ENCODE results near the gene CA4.

Gene CA4

GRCh38 chr17:60159479-60159866 lies 9.7 kb downstream of the CA4 start:
- Histone ChIP-seq H2AFZ (ENCODE audit: low read depth) (no peak overlapping the region), H3K9ac (no peak overlapping the region), H3K27ac (no peak overlapping the region), H3K27me3 (ENCODE audit: insufficient read depth, low read depth) (peaks cover 17% of the 10 kb centered on the region; the same call in 1 of the 2 replicates), H3K4me1 (ENCODE audit: low read depth, poor library complexity, severe bottlenecking) (no peaks in the 10 kb centered on the region), H4K20me1 (ENCODE audit: insufficient read depth) (no peaks in the 10 kb centered on the region), H3K4me2 (no peak overlapping the region), H3K4me3 (IDR thresholded peaks at IDR 0.05; ENCODE audit: insufficient read depth, low read depth, low read length) (no peak overlapping the region), H3K79me2 (ENCODE audit: insufficient read depth, low read depth) (no peaks in the 10 kb centered on the region), H3K36me3 (ENCODE audit: insufficient read depth) (no peaks in the 10 kb centered on the region)
- no peak for TF ChIP-seq CTCF (conservative IDR thresholded peaks at IDR 0.05; ENCODE audit: low read depth, low read length)

- peaks cover 13% of the 10 kb centered on the region; the same call in 1 of the 2 replicates for H3K27me3 ChIP-seq (ENCODE audit: insufficient read depth, low read depth)
- H4K20me1 ChIP-seq (ENCODE audit: insufficient read depth), result no peaks in the 10 kb centered on the region
- H3K4me1 ChIP-seq (ENCODE audit: low read depth, poor library complexity, severe bottlenecking), result peaks cover 9% of the 10 kb centered on the region
- no peak for TF ChIP-seq CTCF (conservative IDR thresholded peaks at IDR 0.05; ENCODE audit: low read depth, low read length)
- no peak overlapping the region for H3K27ac ChIP-seq
- H3K9ac ChIP-seq, result no peak overlapping the region
- H3K4me3 ChIP-seq (IDR thresholded peaks at IDR 0.05; ENCODE audit: insufficient read depth, low read depth, low read length), result no peak overlapping the region
- no peaks in the 10 kb centered on the region for H3K79me2 ChIP-seq (ENCODE audit: insufficient read depth, low read depth)
- no peak overlapping the region for H3K4me2 ChIP-seq
- no peaks in the 10 kb centered on the region for H3K36me3 ChIP-seq (ENCODE audit: insufficient read depth)
- no peak overlapping the region for H2AFZ ChIP-seq (ENCODE audit: low read depth)
Measured at GRCh38 chr17:60160829-60161501, 11.2 kb downstream of the CA4 start.

- no peaks in the 10 kb centered on the region for H3K36me3 ChIP-seq (ENCODE audit: insufficient read depth)
- H3K4me3 ChIP-seq (IDR thresholded peaks at IDR 0.05; ENCODE audit: insufficient read depth, low read depth, low read length), result no peak overlapping the region
- H3K79me2 ChIP-seq (ENCODE audit: insufficient read depth, low read depth), result no peaks in the 10 kb centered on the region
- H3K9ac ChIP-seq, result no peak overlapping the region
- peaks cover 13% of the 10 kb centered on the region; the same call in 1 of the 2 replicates for H3K27me3 ChIP-seq (ENCODE audit: insufficient read depth, low read depth)
- no peak overlapping the region for H3K27ac ChIP-seq
- H4K20me1 ChIP-seq (ENCODE audit: insufficient read depth), result no peaks in the 10 kb centered on the region
- no peak for TF ChIP-seq CTCF (conservative IDR thresholded peaks at IDR 0.05; ENCODE audit: low read depth, low read length)
- no peak overlapping the region for H2AFZ ChIP-seq (ENCODE audit: low read depth)
- H3K4me2 ChIP-seq, result no peak overlapping the region
- peaks cover 13% of the 10 kb centered on the region for H3K4me1 ChIP-seq (ENCODE audit: low read depth, poor library complexity, severe bottlenecking)
Measured at GRCh38 chr17:60161598-60162330, 12.0 kb downstream of the CA4 start.

- no peaks in the 10 kb centered on the region for H4K20me1 ChIP-seq (ENCODE audit: insufficient read depth)
- H3K4me1 ChIP-seq (ENCODE audit: low read depth, poor library complexity, severe bottlenecking), result peaks cover 13% of the 10 kb centered on the region
- no peak overlapping the region for H3K27ac ChIP-seq
- H3K79me2 ChIP-seq (ENCODE audit: insufficient read depth, low read depth), result no peaks in the 10 kb centered on the region
- no peak overlapping the region for H2AFZ ChIP-seq (ENCODE audit: low read depth)
- no peak overlapping the region for H3K4me3 ChIP-seq (IDR thresholded peaks at IDR 0.05; ENCODE audit: insufficient read depth, low read depth, low read length)
- no peak overlapping the region for H3K4me2 ChIP-seq
- no peak for TF ChIP-seq CTCF (conservative IDR thresholded peaks at IDR 0.05; ENCODE audit: low read depth, low read length)
- H3K9ac ChIP-seq, result no peak overlapping the region
- H3K36me3 ChIP-seq (ENCODE audit: insufficient read depth), result no peaks in the 10 kb centered on the region
- H3K27me3 ChIP-seq (ENCODE audit: insufficient read depth, low read depth), result peaks cover 10% of the 10 kb centered on the region; the same call in 1 of the 2 replicates
Measured at GRCh38 chr17:60163108-60163784, 13.5 kb downstream of the CA4 start.

Measured in KMS-11 (cell line).